ENCODE measurements around the gene HNF1A.

HNF1A gene

GRCh38 chr12:121026274-121027045 lies 48.1 kb downstream of the HNF1A start:
- Histone ChIP-seq H3K27me3 (ENCODE audit: low read length) (no peaks in the 10 kb centered on the region), H3K27ac (ENCODE audit: low read depth, low read length) (no peak overlapping the region), H3K9ac (ENCODE audit: low read length) (no peak overlapping the region), H3K9me3 (ENCODE audit: insufficient read depth, low read length) (no peaks in the 10 kb centered on the region), H3K4me2 (ENCODE audit: low read depth, low read length, poor library complexity, severe bottlenecking) (no peak overlapping the region), H3K36me3 (ENCODE audit: low read length) (no peaks in the 10 kb centered on the region), H3K9me2 (replicated peaks; ENCODE audit: insufficient read depth, low read length) (no peaks in the 10 kb centered on the region), H3K79me2 (ENCODE audit: insufficient read depth, low read length) (no peaks in the 10 kb centered on the region), H3F3A (ENCODE audit: insufficient read depth) (no peaks in the 10 kb centered on the region), H3K4me3 (ENCODE audit: insufficient read depth, low read length, poor library complexity, severe bottlenecking) (no peak overlapping the region), H2AFZ (ENCODE audit: low read depth, low read length, severe bottlenecking) (no peak overlapping the region), H4K20me1 (ENCODE audit: low read depth, low read length) (no peaks in the 10 kb centered on the region)
- TF ChIP-seq EZH2phosphoT487 (conservative IDR thresholded peaks at IDR 0.05; ENCODE audit: low read length) (no peak), CTCF (IDR thresholded peaks at IDR 0.05; ENCODE audit: insufficient read depth, low read length, poor library complexity, severe bottlenecking) (no peak)

DNA sequence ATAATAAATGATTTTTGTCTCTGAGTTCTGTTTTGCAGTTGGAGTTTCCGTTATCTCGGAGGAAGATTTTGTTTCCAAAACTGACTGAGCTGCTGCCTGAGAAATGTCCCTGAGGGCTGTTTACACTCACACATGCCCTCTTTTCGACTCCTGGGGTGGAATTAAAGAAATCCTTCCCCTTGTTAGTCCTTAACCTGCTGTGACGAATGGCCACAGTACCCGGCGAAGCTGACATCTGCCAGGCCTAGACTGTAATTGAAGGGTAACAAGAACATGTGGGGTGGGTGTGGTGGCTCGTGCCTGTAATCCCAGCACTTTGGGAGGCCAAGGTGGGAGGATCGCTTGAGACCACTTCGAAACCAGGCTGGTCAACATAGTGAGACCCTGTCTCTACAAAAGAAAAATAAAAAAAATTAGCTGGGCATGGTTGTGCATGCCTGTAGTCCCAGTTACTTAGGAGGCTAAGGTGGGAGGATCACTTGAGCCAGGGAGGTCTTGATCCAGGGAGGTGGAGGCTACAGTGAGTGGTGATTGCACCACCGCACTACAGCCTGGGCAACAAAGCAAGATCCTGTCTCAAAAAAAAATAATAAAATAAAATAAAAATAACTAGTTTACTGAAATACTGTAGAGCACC lies 52.4 kb downstream of the HNF1A start:
- H3K4me2 ChIP-seq (ENCODE audit: low read depth, low read length, poor library complexity, severe bottlenecking) = no peak overlapping the region

GRCh38 chr12:121033625-121034349 lies 55.4 kb downstream of the HNF1A start:
- Histone ChIP-seq H3K27ac (ENCODE audit: low read depth, low read length) (no peak overlapping the region), H3K9me3 (ENCODE audit: insufficient read depth, low read length) (no peaks in the 10 kb centered on the region), H3K27me3 (ENCODE audit: low read length) (no peaks in the 10 kb centered on the region), H3K36me3 (ENCODE audit: low read length) (no peaks in the 10 kb centered on the region), H3K4me2 (ENCODE audit: low read depth, low read length, poor library complexity, severe bottlenecking) (no peak overlapping the region), H3K9me2 (replicated peaks; ENCODE audit: insufficient read depth, low read length) (no peaks in the 10 kb centered on the region), H3K79me2 (ENCODE audit: insufficient read depth, low read length) (no peaks in the 10 kb centered on the region), H3F3A (ENCODE audit: insufficient read depth) (no peaks in the 10 kb centered on the region), H3K4me3 (ENCODE audit: insufficient read depth, low read length, poor library complexity, severe bottlenecking) (no peak overlapping the region), H3K9ac (ENCODE audit: low read length) (no peak overlapping the region), H2AFZ (ENCODE audit: low read depth, low read length, severe bottlenecking) (no peak overlapping the region), H4K20me1 (ENCODE audit: low read depth, low read length) (no peaks in the 10 kb centered on the region)
- TF ChIP-seq EZH2phosphoT487 (conservative IDR thresholded peaks at IDR 0.05; ENCODE audit: low read length) (no peak), CTCF (IDR thresholded peaks at IDR 0.05; ENCODE audit: insufficient read depth, low read length, poor library complexity, severe bottlenecking) (no peak)

More for the DNA sequence above, 52.4 kb downstream of the HNF1A start:
- Histone ChIP-seq H2AFZ (ENCODE audit: low read depth, low read length, severe bottlenecking) (no peak overlapping the region), H3K4me3 (ENCODE audit: insufficient read depth, low read length, poor library complexity, severe bottlenecking) (no peak overlapping the region), H3K9ac (ENCODE audit: low read length) (no peak overlapping the region), H3K27me3 (ENCODE audit: low read length) (no peaks in the 10 kb centered on the region), H3K9me3 (ENCODE audit: insufficient read depth, low read length) (no peaks in the 10 kb centered on the region), H3K9me2 (replicated peaks; ENCODE audit: insufficient read depth, low read length) (no peaks in the 10 kb centered on the region), H3K27ac (ENCODE audit: low read depth, low read length) (no peak overlapping the region), H4K20me1 (ENCODE audit: low read depth, low read length) (no peaks in the 10 kb centered on the region), H3K36me3 (ENCODE audit: low read length) (no peaks in the 10 kb centered on the region), H3K79me2 (ENCODE audit: insufficient read depth, low read length) (no peaks in the 10 kb centered on the region), H3F3A (ENCODE audit: insufficient read depth) (no peaks in the 10 kb centered on the region)
- no peak for TF ChIP-seq EZH2phosphoT487 (conservative IDR thresholded peaks at IDR 0.05; ENCODE audit: low read length)
- no peak for TF ChIP-seq CTCF (IDR thresholded peaks at IDR 0.05; ENCODE audit: insufficient read depth, low read length, poor library complexity, severe bottlenecking)
